ENCODE measurements around the gene PARD6G.

PARD6G gene

DNA sequence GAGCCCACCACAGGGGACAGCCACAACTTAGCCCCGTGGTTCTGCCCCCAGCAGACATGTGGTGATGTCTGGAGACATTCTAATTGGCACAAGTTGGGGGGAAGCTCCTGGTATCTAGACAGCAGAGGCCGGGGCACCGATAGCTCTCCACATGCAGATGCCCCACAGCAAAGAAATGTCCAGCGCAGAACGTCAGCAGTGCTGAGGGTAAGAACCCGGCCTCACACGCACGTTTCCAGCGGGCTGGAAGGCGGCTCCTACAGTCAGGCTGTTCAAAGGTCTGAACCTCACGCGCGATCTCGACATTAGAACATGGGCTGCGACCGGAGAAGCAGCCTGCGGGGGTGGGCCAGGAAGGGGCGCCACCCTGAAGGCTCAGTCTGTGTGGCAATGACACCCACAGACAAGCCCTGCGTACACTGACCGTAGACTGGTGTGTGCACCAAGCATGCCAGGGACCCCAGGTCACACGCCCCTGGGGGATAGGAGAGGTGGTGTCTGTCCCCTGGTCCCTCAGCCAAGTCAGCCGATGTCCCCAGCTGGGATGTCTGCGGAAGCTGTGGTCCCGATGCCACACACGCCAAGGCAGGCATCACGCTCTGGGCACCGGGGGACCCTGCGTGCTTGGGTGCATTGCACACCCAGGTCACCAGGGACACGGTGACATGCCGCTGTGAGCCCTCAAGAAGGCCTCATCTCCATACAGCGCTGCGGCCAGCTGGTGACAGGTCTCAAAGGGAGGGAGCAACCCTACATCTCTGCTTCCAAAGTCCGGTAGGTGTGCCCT is 66.3 kb downstream of the PARD6G start:
- no peak for DNase-seq
- in situ Hi-C loops (cut with HindIII; ENCODE audit: low pct_ligation_motif_present, low pct_unique_long_range_greater_than_20kb, low sequenced_read_pairs): no loop called here

DNA sequence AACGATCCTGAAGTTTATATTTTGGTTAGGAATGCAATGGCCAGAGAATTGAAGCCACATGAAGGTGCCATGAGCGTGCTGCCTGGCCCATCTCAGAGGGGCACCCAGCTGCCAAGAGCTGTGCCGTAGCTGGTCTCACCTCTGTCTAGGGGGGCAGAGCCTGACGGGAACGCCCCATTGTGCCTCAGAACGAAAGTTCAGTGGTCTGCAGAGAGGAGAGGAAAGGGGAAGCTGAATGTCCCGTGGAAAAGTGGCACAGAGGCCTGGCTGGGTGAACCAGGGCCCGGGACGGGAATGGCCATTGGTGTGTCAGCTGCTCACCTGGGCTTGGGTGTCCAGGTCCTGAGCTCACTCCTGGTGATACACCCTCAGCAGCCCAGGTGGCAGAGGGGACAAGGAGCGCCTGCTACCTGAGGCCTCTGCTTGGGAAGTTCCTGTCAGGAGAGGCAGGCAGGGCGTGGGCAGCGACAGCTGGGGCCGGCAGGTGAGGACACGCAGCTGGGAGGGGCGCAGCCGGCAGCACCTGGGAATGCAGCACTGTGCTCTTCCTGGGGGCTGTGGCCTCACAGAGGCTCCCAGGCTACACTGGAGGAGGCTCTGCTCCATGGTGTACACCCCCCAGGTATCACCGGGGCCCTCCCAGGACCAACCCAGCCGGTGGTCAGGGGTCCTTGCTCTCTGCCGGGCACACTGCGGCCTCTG is 67.3 kb downstream of the PARD6G start:
- DNase-seq: no peak
- in situ Hi-C loops (cut with HindIII; ENCODE audit: low pct_ligation_motif_present, low pct_unique_long_range_greater_than_20kb, low sequenced_read_pairs): no loop called here

DNA sequence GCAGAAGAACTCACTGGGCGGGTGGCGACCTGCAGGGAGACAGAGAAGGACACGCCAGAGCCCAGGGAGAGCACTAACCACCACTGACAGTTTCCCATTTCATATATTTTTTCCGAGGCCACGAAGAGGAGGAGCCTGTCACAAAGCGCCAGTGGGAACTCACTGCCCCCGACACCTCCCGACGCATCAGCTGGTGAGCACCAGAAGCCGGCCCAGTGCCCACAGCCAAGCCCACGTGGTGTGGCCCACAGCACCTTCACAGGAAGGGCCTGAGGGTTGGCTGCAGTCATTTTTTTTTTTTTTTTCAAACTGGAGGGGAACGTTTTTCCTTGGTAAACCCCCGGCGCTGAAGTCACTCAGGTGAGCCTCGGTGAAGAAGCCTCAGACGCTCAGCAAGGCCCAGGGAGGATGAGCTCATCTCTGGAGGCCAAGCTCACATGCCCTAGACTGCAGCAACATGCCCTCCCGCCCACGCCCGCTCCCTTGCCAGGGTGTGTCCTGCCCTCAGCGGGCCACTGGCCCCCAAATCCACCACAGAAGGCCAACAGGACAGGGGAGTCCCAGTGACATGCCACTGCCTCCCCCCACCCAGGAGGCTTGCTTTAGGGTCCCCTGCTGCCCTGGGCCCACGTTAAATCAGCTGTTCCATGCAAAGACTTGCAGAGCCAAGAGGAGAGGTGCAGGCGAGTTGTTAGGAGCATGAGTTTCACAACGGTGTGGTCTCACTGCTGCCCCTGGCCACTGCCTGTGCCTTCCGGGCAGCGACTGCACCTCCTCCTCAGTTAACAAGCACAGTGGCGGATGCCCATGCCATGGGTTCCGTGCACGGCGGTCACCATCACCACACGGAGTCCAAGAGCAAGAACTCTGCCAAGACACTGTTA is 68.1 kb downstream of the PARD6G start:
- DNase-seq: no peak
- in situ Hi-C loops (cut with HindIII; ENCODE audit: low pct_ligation_motif_present, low pct_unique_long_range_greater_than_20kb, low sequenced_read_pairs): no loop called here

DNA sequence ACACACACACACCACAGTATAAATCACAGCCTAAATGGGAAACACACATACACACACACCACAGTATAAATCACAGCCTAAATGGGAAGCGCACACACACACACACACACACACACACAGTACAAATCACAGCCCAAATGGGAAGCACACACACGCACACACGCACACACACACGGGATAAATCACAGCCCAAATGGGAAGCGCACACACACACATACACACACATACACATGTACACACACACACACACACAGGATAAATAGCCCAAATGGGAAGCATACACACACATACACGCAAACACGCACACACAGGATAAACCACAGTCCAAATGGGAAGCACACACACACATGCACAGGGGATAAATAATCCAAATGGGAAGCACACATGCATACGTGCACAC is 70.2 kb downstream of the PARD6G start:
- in situ Hi-C loops (cut with HindIII; ENCODE audit: low pct_ligation_motif_present, low pct_unique_long_range_greater_than_20kb, low sequenced_read_pairs): no loop called here
- no peak for DNase-seq

DNA sequence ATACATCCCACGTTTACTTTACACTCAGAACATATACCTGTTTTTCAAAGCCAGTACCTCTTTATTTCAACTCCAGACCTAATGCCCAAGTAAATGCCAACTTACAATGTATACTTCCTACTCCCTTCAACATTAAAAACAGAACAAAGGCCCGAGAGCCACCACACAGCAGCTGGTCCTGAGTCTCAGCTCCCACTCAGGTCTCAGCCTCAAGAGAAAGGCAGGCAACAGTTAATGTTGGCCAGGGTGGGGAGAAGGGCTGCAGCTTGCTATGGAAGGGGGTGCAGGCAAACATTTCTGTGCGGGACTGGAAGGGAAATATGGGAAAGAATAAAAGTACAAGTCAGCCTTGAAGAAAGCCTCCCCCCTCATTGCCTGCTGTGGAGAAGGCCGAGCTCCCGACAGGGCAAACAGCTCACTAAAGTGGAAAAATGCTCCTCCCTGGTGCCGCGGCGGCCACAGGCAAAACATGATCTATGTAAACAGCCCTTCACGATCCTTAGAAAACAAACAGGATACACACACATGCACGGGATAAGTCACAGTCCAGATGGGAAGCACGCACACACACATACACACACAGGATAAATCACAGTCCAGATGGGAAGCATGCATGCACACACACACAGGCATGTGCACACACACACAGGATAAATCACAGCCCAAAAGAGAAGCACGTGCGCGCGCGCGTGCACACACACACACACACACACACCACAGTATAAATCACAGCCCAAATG is 70.8 kb downstream of the PARD6G start:
- no peak for DNase-seq

DNA sequence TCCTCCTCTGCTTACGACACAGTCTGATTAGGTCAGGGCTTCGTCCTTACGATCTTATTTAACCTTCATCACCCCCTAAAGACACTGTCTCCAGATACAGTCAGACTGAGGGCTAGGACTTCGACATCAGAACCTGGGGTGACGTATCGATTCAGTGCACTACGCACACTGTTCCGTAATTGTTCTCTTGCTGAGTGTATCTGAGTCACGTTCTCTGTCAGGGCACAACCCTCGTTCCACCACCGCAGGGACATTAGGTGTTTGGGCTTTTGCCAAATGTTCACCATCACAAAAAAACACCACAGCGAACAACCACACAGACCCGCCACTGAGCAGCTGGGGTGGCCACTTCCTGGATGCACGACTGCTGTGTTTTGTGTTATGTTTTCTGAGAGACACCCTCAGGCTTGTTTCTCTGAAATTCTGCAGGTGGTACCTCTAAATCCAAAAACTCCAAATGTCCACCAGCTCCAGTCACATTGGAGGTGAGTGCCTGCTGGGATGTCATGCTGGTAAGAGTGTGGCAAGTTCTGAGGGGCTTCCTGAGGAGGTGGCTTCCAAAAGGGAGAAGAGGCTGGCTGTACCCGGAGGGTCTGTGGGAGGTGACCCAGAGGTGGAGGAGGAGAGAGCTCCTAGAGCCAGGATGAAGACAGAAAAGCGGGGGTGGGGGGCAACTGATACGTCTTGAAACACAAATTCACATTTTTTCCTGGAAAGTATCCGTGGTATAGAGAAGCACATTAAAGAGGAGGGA is 71.7 kb downstream of the PARD6G start:
- DNase-seq: no peak
- in situ Hi-C loops (cut with HindIII; ENCODE audit: low pct_ligation_motif_present, low pct_unique_long_range_greater_than_20kb, low sequenced_read_pairs): no loop called here

More for the DNA sequence above, 70.8 kb downstream of the PARD6G start:
- in situ Hi-C loops (cut with HindIII; ENCODE audit: low pct_ligation_motif_present, low pct_unique_long_range_greater_than_20kb, low sequenced_read_pairs): no loop called here

DNA sequence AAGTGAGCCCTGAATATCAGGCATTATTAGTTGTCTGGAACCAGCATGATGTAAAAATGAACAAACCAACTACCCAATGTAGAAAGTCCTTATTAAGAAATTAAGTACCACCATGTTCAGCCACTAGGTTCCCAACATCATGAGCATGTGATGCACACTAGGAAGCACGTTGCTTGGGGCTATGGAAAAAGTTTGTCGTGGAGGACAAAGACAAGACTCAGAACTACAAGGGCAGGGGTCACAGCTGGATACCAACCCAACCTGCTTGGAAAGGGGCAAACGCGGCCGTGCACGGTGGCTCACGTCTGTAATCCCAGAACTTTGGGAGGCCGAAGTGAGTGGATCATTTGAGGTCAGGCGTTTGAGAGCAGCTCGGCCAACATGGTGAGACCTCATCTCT is 74.3 kb downstream of the PARD6G start:
- in situ Hi-C loops (cut with HindIII; ENCODE audit: low pct_ligation_motif_present, low pct_unique_long_range_greater_than_20kb, low sequenced_read_pairs): no loop called here
- no peak for DNase-seq

DNA sequence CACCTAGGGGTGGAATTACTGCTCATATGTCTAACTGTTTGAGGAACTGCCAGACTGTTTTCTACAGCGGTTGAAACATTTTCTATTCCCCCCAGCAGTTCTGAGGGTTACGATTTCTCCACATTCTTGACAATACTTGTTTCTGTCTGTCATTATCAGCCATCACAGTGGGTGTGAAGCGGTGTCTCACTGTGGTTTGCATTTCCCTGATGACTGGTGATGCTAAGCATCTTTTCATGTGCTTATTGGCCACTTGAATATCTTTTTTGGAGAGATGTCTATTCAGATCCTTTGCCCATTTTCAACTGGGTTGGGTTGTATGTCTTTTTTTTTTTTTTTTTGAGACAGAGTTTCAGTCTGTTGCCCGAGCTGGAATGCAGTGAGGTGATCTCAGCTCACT is 75.3 kb downstream of the PARD6G start:
- no peak for DNase-seq
- in situ Hi-C loops (cut with HindIII; ENCODE audit: low pct_ligation_motif_present, low pct_unique_long_range_greater_than_20kb, low sequenced_read_pairs): no loop called here

DNA sequence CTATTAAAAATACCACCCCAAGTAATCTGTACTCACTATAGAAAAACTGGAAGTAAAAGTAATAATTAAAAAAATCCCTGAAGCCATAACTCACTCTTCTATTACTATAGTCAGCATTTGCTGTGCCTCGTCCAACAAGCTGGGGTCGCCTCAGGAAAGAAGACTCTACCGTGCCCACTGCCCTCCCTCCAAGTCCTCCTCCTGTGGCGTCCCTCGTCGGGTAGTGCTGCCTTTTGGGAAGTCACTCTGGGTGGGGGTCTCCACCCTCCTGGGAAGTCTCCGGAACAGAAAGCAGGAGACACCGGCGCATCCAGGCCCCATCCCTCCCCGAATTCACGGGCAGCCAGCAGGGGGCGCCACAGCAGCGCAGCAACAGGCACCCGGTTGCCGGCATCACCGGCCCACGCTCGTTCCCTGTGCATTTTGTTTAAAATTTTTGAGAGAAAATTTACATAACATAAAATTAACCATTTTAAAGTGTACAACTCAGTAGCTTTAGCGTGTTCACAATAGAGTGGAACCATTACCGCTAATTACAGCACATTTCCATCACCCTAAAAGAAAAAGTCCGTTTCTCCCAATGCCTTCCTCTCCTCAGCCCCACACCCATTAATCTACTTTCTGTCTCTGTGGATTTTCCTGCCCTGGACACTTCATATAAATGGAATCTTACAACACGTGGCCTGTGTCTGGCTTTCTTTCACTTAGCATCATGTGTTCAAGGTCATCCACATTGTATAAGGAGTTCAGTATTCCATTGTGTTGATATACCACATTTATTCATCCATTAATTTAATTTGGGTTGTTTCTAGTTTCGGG is 76.1 kb downstream of the PARD6G start:
- in situ Hi-C loops (cut with HindIII; ENCODE audit: low pct_ligation_motif_present, low pct_unique_long_range_greater_than_20kb, low sequenced_read_pairs): no loop called here
- DNase-seq: no peak

DNA sequence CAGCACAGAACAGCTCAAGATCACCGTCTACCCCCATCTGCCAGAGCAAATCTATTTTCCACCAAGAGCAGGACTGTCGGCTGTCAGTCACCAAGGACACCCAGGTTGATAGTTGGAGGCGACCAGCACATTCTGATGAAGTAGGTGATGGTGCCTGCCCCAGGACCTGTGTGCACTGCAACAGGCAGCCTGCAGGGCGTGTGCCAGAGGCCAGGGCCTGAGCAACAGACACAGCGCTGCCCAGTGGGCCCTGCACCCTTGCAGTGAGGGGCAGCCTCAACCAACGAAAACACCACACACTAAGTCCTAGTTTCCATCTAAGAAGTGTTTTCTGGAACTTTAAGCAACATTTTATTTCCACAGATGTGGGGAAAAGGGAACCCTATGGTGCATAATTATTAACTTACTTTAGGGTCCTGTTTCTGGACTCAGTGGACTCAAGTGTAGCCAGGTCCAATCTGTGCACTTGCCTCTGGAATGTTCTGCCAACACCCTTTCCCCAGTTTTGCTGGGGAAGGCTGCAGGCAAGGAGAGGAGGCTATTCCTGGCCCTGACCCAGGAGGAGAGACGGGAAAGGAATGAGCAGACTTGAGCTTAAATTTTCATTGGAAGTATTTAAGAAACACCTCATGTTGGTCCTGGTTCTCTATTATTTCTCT is 76.8 kb downstream of the PARD6G start:
- in situ Hi-C loops (cut with HindIII; ENCODE audit: low pct_ligation_motif_present, low pct_unique_long_range_greater_than_20kb, low sequenced_read_pairs): no loop called here
- no peak for DNase-seq

DNA sequence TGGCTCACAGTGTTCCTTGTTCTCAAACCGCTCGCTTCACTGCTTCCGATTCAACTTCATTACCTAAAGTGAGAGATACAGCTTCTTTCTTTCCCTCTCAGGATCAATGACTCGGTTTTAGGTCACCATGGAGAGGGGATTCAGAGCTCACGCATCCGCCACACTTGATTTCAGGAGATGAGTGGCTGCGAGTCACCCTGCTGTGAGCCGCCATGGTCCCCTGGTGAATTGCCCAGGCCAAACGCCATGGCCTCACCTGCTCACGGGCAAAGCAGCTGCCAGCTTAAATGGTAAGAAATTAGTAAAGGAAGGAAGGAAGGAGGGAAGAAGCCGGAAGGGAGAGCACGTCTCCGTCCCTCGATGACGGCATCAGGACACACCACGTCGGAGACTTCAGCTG is 77.7 kb downstream of the PARD6G start:
- no peak for DNase-seq
- in situ Hi-C loops (cut with HindIII; ENCODE audit: low pct_ligation_motif_present, low pct_unique_long_range_greater_than_20kb, low sequenced_read_pairs): no loop called here

DNA sequence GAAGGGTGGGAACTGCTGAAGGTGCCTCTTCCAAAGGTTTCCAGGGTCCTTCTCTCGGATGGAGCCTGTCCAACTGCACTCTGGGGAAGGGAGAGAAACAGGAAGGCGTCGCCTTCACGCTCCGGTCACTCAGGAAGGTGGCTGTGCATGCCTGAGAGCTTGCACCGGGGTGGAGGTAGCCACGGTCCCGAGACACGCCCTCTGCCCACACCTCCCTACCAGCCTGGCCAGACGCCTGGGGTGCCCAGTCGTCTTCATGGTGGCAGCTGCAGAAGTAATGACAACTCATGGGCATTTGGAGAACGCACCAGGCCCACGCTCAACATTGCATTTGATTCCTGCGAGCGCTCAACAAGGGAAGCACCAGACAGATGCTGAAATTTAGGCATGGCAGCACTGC is 78.3 kb downstream of the PARD6G start:
- in situ Hi-C loops (cut with HindIII; ENCODE audit: low pct_ligation_motif_present, low pct_unique_long_range_greater_than_20kb, low sequenced_read_pairs): no loop called here
- DNase-seq: no peak

DNA sequence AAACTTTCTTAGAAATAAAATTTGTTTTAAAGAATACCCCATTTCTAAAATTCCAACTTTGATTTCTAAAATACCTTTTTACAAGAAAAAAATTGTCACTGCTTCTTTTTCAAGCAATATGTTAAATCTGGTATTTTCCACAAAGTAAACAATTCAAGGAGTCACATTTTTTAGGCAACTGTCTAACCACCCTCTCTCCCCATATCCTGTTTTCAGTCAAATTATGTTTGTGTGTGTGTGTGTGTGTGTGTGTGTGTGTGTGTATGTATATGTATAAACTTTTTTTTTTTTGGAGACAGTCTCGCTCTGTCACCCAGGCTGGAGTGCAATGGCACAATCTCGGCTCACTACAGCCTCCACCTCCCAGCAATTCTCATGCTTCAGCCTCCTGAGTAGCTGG is 79.0 kb downstream of the PARD6G start:
- in situ Hi-C loops (cut with HindIII; ENCODE audit: low pct_ligation_motif_present, low pct_unique_long_range_greater_than_20kb, low sequenced_read_pairs): no loop called here
- no peak for DNase-seq

DNA sequence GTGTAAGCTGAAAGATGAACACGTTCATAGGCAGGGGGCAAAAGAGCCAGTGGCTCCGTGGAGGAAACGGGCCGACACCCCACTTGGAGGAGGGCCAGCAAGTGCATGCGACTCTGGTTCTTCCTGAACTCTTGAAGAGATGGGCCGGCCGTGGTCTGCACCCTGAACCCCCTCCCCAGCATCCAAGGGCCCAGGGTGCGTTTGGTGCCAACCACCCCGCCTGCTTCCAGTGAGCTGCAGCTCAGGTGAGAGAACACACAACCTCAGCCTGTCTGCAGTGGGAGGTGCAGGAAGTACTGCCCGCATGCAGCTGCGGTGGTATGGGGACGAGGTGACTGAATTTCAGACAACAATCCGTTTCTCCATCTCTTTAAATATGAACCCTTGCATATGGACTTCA is 79.4 kb downstream of the PARD6G start:
- in situ Hi-C loops (cut with HindIII; ENCODE audit: low pct_ligation_motif_present, low pct_unique_long_range_greater_than_20kb, low sequenced_read_pairs): no loop called here
- no peak for DNase-seq

DNA sequence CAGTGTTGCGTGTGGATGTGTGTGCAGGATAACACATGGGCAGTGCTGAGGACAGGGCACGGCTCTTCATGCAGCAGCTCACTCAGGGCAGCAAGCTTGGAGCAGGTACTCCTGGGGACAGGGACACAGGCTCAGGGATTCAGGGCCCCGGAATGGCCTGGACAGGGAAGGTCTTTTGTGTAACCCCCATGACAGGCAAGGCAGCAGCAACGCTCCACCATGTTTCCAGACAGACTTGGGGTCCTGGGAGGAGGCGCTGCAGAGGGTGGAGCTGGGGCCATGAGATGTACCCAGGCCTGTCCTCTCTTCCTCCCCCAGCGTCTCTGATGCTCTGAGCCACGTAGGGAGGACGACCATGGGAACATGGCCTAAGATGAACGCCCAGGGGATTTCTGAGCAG is 80.0 kb downstream of the PARD6G start:
- in situ Hi-C loops (cut with HindIII; ENCODE audit: low pct_ligation_motif_present, low pct_unique_long_range_greater_than_20kb, low sequenced_read_pairs): no loop called here

DNA sequence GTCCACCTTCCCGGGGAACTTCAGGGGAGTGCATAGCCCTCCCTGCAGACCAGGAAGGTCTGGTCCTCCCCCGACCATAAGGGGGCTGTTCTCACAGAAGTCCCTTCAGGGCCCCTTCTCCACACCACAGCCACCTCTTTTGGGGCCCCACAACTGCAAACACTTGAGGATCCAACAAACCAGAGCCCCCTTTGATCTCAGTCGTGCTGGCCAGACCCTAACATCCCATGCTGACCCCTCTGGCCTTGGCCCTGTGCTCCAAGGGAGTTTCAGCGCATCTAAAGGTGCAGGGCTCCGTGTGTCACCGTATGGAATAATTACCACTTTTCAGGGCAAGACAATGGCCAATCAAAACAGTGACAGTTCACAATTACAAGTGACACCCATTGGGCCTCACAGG is 80.6 kb downstream of the PARD6G start:
- no peak for DNase-seq
- in situ Hi-C loops (cut with HindIII; ENCODE audit: low pct_ligation_motif_present, low pct_unique_long_range_greater_than_20kb, low sequenced_read_pairs): no loop called here

More for the DNA sequence above, 80.0 kb downstream of the PARD6G start:
- DNase-seq: no peak

DNA sequence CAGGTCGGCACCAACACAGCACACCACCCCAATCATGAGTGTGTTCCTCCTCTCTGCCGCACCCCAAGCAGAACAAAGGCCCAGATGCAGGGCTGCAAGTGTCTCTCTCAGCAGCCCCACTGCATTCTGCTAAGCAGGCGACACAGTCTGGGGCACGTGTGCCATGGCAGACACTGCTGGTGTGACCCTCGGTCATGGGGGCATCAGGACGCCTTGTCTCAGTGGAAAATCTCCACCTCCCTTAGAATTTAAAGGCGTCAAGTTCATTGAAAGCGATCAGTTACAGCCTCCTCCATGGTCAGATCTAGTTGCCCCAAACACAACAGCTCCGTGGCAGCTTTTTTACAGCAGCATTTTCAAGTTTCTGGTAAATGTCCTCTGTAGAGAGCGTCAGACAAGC is 81.1 kb downstream of the PARD6G start:
- DNase-seq: no peak
- in situ Hi-C loops (cut with HindIII; ENCODE audit: low pct_ligation_motif_present, low pct_unique_long_range_greater_than_20kb, low sequenced_read_pairs): no loop called here

Measured in ACHN (cell line).